Smooth muscle cell (in vitro differentiated cells): Measurements from ENCODE around the gene RUSF1. TPM values are rescaled to one million over a fixed set of nuclear protein-coding genes. Genes with fewer than 3 reads are reported as not detected.

Experiments used
- DNase-seq: peaks from one replicate; lab custom pipeline; 2025; ENCODE audit not compliant: unreplicated experiment; lab: John Stamatoyannopoulos, UW
- H2AFZ ChIP-seq: fragments of 200-600 bp; sonication (generic); 2 replicates; pipeline ENCODE4 v1.6.0; 2016; ENCODE audit warnings: antibody characterized with exemption, low read depth, mild to moderate bottlenecking
- H3F3A ChIP-seq: fragments of 200-600 bp; sonication (generic); 2 replicates; pipeline ENCODE4 v1.6.0; 2017; ENCODE audit warnings: antibody characterized with exemption, low read depth
- H3K27ac ChIP-seq: fragments of 200-600 bp; sonication (generic); 2 replicates; pipeline ENCODE4 v1.5.1; 2016; ENCODE audit warnings: low read depth, mild to moderate bottlenecking
- H3K27me3 ChIP-seq: fragments of 200-600 bp; sonication (generic); 2 replicates; pipeline ENCODE4 v1.6.1; 2016; ENCODE audit warnings: low read depth, mild to moderate bottlenecking
- H3K36me3 ChIP-seq: fragments of 200-600 bp; sonication (generic); 2 replicates; pipeline ENCODE4 v1.5.1; 2016; ENCODE audit warnings: low read depth
- H3K4me1 ChIP-seq: fragments of 200-600 bp; sonication (generic); 2 replicates; pipeline ENCODE4 v1.5.1; 2016; ENCODE audit warnings: low read depth
- H3K4me2 ChIP-seq: fragments of 200-600 bp; sonication (generic); 2 replicates; pipeline ENCODE4 v1.6.0; 2016; ENCODE audit warnings: mild to moderate bottlenecking
- H3K4me3 ChIP-seq: fragments of 200-600 bp; sonication (generic); 2 replicates; pipeline ENCODE4 v1.5.1; 2016; ENCODE audit warnings: mild to moderate bottlenecking
- H3K79me2 ChIP-seq: fragments of 200-600 bp; sonication (generic); 2 replicates; pipeline ENCODE4 v1.6.0; 2016; ENCODE audit warnings: low read depth, mild to moderate bottlenecking
- H3K9ac ChIP-seq: fragments of 200-600 bp; sonication (generic); 2 replicates; pipeline ENCODE4 v1.6.0; 2016; ENCODE audit warnings: low read depth
- H3K9me3 ChIP-seq: fragments of 200-600 bp; sonication (generic); replicated peaks from 2 replicates; pipeline ENCODE4 v1.5.1; 2016; ENCODE audit warnings: low read depth
- H4K20me1 ChIP-seq: fragments of 200-600 bp; sonication (generic); 2 replicates; pipeline ENCODE4 v1.6.0; 2016; ENCODE audit warnings: low read depth
- WGBS: methylation state at CpG from one replicate; pipeline ENCODE4 v1.1.7; 2016; ENCODE audit warnings: low lambda C conversion rate; 5-methylcytosine and 5-hydroxymethylcytosine counted together
- polyA plus RNA-seq: library from polyadenylated mRNA; unstranded; fragments of >200 nt; fragmentation: Nextera tagmentation; extraction: Ambion mirVana; gene quantifications from 2 replicates; pipeline ENCODE4 v1.2.1, GENCODE V29; 2016
- total RNA-seq: library from RNA; depleted of rRNA; stranded (reverse); fragments of >200 nt; gene quantifications from 2 replicates; pipeline ENCODE4 v1.2.3, GENCODE V29; 2014
- TF ChIP-seq, protein P1 (sequence below): fragments of 200-600 bp; sonication (generic); IDR thresholded peaks from 2 replicates; pipeline ENCODE4 v1.5.1; 2017; ENCODE audit warnings: borderline replicate concordance, mild to moderate bottlenecking, antibody characterized with exemption; ENCODE audit not compliant: insufficient read depth, poor library complexity, severe bottlenecking

The RUSF1 gene
- total and polyA plus RNA-seq, 2 experiments from 2014 or later: 55.9 to 72.1 TPM

DNA sequence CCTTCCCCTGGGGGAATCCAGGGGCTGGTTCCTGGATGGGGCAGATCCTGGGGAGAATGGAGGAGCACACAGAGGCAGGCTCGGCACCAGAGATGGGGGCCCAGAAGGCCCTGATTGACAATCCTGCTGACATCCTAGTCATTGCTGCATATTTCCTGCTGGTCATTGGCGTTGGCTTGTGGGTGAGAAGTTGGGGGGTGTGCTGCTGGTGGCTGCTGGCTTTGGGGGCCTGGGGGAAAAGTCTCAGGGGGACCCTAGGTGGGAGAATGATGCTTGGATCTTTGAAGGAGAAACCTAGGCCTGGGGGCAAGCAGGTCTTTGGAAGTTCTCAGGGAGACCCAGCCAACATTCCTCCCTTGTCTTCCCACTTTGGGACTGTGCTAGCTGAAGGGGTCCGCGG lies 25.1 kb downstream of the RUSF1 start, which contains the start of gene SLC5A2:
SLC5A2 (plus strand) TSS at position 43 of the 400 bp plus-strand sequence; CDS start at position 57, 14 bp downstream.
- peaks cover 31% of the 10 kb centered on the region for H3K27me3 ChIP-seq
- TF ChIP-seq, protein P1, sequence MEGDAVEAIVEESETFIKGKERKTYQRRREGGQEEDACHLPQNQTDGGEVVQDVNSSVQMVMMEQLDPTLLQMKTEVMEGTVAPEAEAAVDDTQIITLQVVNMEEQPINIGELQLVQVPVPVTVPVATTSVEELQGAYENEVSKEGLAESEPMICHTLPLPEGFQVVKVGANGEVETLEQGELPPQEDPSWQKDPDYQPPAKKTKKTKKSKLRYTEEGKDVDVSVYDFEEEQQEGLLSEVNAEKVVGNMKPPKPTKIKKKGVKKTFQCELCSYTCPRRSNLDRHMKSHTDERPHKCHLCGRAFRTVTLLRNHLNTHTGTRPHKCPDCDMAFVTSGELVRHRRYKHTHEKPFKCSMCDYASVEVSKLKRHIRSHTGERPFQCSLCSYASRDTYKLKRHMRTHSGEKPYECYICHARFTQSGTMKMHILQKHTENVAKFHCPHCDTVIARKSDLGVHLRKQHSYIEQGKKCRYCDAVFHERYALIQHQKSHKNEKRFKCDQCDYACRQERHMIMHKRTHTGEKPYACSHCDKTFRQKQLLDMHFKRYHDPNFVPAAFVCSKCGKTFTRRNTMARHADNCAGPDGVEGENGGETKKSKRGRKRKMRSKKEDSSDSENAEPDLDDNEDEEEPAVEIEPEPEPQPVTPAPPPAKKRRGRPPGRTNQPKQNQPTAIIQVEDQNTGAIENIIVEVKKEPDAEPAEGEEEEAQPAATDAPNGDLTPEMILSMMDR: no peak
- H3K36me3 ChIP-seq: no peaks in the 10 kb centered on the region
- H3K4me2 ChIP-seq: no peak within 1 kb of the TSS
- H3K9me3 ChIP-seq: no peaks in the 10 kb centered on the region
- no peak within 1 kb of the TSS for H2AFZ ChIP-seq
- H3F3A ChIP-seq: peaks cover 15% of the 10 kb centered on the region
- H4K20me1 ChIP-seq: peaks cover 12% of the 10 kb centered on the region
- peaks cover 5% of the 10 kb centered on the region for H3K4me1 ChIP-seq
- DNase-seq: no peak
- H3K27ac ChIP-seq: no peak within 1 kb of the TSS
- WGBS: 90% methylated on average over 4 of the region's 4 CpGs
- no peak within 1 kb of the TSS for H3K9ac ChIP-seq
- H3K4me3 ChIP-seq: no peak within 1 kb of the TSS
- H3K79me2 ChIP-seq: no peaks in the 10 kb centered on the region

DNA sequence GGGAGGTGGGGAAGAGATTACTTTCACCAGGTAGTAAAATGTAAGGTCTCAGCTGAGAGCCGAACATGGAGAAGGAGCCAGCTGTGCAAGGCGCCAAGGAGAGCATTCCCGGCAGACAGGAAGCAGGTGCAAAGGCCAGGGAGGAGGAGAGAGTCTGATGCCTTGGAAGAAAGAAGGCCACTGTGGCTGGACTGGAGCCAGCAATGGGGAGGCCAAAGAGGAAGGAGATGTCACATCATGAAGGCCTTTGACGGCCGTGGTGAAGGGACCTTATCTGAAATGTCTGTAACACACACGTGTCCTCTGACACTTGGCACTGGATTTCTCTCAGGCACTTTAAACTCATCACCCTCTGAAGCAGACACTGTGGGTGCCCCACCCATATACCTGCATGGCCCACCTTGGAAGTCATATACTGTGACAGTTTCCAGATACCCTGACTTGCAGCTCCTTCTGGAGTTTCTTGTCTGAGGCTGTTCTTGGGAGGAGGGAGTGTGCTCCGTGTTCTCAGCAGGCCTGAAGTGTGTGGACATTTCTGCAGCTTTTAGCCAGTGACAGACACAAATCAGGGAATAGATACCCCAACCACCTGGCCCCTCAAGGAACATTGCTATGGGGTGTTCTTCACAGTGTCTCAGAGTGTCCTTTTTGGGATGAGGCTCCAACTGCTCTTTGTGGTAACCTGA lies 27.2 kb downstream of the RUSF1 start:
- WGBS: 74% methylated on average over 7 of the region's 7 CpGs
- H2AFZ ChIP-seq: no peak overlapping the region
- TF ChIP-seq, protein P1: no peak
- no peaks in the 10 kb centered on the region for H3K79me2 ChIP-seq
- no peaks in the 10 kb centered on the region for H3K4me1 ChIP-seq
- H3K4me3 ChIP-seq: no peak overlapping the region
- no peak overlapping the region for H3K4me2 ChIP-seq
- H3F3A ChIP-seq: peaks cover 26% of the 10 kb centered on the region
- H3K27me3 ChIP-seq: peaks cover 10% of the 10 kb centered on the region
- no peak overlapping the region for H3K27ac ChIP-seq
- H3K36me3 ChIP-seq: no peaks in the 10 kb centered on the region
- H3K9ac ChIP-seq: no peak overlapping the region
- H4K20me1 ChIP-seq: peaks cover 31% of the 10 kb centered on the region
- no peak for DNase-seq
- no peaks in the 10 kb centered on the region for H3K9me3 ChIP-seq

DNA sequence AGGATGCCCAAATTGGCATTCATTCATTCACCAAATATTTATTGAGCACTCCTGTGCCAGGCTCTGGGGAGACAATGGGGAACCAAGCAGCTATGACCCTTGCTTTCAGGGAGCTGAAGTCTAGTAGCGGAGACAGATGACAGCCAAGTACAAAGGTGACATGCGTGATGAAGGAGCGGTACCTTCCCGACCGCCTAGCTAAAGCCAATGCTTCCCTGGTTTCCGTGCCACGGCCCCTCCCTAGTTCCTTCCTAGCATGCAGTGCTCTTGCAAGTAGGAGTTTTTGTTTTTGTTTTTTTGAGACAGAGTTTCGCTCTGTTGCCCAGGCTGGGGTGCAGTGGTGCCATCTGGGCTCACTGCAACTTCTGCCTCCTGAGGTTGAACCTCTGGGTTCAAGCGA lies 28.4 kb downstream of the RUSF1 start:
- Histone ChIP-seq H3K4me3 (no peak overlapping the region), H3K4me1 (no peaks in the 10 kb centered on the region), H2AFZ (no peak overlapping the region), H3K27me3 (no peaks in the 10 kb centered on the region), H3K79me2 (no peaks in the 10 kb centered on the region), H3K27ac (no peak overlapping the region), H3K4me2 (no peak overlapping the region), H3K36me3 (peaks cover 3% of the 10 kb centered on the region), H4K20me1 (peaks cover 43% of the 10 kb centered on the region), H3F3A (peaks cover 32% of the 10 kb centered on the region), H3K9me3 (no peaks in the 10 kb centered on the region), H3K9ac (no peak overlapping the region)
- no peak for DNase-seq
- 96% methylated on average over 9 of the region's 9 CpGs for WGBS
- TF ChIP-seq, protein P1: no peak

DNA sequence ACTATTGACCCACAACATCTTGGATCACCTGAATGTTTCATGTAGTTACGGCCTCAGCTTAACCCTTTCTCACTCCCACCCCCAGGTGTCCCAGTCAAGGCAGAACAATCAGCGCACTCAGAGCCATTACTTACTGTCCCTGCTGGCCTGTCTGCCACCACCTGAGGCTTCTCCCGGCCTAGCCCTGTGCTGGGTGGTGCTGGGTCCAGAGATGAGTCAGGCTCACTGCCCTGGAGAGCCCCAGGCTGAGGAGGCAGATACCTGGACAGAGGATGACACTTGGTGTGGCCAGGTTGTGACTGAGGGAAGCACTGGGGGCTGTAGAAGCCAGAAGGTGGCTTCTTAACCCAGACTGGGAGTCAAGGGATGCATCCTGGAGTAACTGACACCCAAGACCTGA lies 29.2 kb downstream of the RUSF1 start:
- no peak for DNase-seq
- Histone ChIP-seq H3K79me2 (no peaks in the 10 kb centered on the region), H3K4me1 (no peaks in the 10 kb centered on the region), H3K4me3 (no peak overlapping the region), H4K20me1 (peaks cover 51% of the 10 kb centered on the region), H3K4me2 (no peak overlapping the region), H3F3A (peaks cover 38% of the 10 kb centered on the region), H3K27me3 (no peaks in the 10 kb centered on the region), H2AFZ (no peak overlapping the region), H3K9me3 (no peaks in the 10 kb centered on the region), H3K36me3 (peaks cover 6% of the 10 kb centered on the region), H3K9ac (no peak overlapping the region), H3K27ac (no peak overlapping the region)
- whole genome bisulfite sequencing: 87% methylated on average over 3 of the region's 3 CpGs
- TF ChIP-seq, protein P1: no peak
